ENCODE results near the gene STX12.
A peak's percentile ranks its signal among the peaks of the same experiment; 100 is the strongest.
"Not testable (repeated sequence)": the region's sequence is repeated elsewhere in the genome, so short reads cannot be mapped to it uniquely, and the experiment has no call there.

STX12 gene

GRCh38 chr1:27831568-27832410 is 58.8 kb downstream of the STX12 start:
- no peak for DNase-seq

GRCh38 chr1:27832762-27833161 is 59.7 kb downstream of the STX12 start:
- DNase-seq, result peak; percentile 35

DNA sequence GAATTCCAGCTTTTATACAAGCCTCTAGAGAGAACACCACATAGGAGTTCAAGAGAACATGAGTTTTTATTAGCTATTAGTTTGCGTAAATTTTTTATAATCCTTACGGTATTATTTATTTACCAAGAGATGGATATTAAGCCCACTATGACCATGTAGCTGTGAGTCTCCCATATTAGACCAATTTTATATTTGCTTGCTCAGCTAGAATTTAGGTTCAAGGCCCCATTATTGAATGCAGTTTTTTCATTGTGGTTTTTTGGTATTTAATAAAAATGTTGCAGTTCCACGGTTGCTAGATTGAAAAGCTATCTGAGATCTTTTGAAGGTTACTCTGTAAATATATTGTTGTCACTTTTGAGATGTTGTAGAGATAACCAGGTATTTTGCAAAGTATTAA is 60.5 kb downstream of the STX12 start:
- DNase-seq, result no peak

DNA sequence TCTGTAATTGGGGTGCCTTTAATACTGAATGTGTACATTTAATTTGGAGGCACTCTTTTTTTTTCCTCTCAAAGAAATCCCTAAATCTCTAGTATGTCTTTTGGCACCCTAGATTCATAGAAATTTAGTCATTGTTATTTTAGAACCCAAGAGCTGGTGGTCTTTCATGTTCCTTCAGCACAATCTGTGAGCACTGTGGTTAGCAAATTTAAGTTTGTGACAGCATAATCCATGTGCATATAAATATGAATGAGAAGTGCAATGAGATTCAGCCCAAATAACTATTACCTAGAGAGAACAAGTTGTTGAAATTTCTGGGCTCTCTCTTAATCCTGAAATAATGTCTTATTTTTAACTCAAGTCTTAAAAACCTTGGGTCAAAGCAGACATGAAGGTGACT is 62.0 kb downstream of the STX12 start:
- DNase-seq, result no peak

- DNase-seq, result no peak
Measured at GRCh38 chr1:27835501-27835900, 62.5 kb downstream of the STX12 start.

DNA sequence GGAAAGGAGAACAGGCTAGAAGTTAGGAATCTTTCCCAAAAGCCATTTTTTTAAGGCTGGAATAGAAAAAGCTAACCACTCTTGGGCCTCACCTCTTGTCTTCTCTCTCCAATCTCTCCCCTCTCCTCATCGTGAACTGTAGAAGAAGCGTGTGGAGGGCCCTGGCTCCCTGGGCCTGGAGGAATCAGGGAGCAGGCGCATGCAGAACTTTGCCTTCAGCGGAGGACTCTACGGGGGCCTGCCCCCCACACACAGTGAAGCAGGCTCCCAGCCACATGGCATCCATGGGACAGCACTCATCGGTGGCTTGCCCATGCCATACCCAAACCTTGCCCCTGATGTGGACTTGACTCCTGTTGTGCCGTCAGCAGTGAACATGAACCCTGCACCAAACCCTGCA is 76.9 kb downstream of the STX12 start:
- no peak for DNase-seq

DNA sequence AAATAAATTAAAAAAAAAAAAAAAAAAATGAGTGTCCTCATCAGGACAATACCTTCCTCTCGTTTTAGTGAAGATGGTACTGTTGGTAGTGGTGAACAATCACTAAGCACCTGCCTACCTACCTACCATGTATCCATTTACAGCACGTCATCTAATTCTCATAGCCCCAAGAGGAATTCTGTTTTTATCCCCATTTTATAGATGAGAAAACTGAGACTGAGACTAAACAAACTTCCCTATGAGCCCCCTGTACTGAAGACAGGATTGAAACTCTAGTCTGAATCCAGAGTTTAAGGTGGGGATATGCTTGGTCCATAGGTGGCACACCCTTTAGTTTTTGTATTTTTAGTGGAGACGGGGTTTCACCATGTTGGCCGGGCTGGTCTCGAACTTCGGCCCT is 82.1 kb downstream of the STX12 start:
- DNase-seq, result no peak

DNA sequence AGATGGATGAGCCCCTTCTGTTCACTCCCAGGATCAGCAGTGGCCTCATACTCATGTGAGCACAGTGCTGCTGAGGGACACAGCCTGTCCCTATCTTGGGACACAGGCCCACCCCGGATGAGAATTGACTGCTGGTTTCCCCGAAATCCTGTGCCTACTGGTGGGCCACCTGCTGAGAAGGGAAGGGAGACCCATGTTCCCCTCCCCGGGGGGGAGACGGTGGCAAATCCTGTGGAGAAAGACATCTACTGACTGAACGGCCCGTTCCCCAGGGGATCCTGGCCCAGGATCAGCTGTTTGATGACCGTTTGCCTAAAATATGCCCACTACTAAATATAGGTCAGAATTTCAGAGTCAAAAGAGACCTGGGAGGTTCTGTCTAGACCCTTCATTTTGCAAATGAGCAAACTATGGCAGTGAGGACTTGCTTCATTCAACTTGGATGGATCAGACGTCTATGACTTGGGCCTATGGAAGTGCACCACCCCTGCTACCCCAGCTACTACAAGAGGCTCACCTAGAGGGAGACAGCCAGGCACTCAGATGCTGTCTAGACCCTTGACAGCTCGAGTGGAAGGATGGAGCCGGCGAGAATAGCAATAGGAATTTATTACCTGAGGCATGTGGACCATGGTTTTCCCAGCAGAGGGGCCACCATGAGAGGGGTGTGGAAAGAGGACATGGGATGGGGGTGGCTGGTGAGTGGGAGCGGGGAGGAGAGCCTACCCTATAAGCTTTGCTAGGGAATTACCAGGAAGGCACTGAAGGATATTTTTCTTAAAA is 83.7 kb downstream of the STX12 start:
- DNase-seq, result no peak

- DNase-seq, result not testable (repeated sequence)
Measured at GRCh38 chr1:27857552-27857951, 84.5 kb downstream of the STX12 start.

DNA sequence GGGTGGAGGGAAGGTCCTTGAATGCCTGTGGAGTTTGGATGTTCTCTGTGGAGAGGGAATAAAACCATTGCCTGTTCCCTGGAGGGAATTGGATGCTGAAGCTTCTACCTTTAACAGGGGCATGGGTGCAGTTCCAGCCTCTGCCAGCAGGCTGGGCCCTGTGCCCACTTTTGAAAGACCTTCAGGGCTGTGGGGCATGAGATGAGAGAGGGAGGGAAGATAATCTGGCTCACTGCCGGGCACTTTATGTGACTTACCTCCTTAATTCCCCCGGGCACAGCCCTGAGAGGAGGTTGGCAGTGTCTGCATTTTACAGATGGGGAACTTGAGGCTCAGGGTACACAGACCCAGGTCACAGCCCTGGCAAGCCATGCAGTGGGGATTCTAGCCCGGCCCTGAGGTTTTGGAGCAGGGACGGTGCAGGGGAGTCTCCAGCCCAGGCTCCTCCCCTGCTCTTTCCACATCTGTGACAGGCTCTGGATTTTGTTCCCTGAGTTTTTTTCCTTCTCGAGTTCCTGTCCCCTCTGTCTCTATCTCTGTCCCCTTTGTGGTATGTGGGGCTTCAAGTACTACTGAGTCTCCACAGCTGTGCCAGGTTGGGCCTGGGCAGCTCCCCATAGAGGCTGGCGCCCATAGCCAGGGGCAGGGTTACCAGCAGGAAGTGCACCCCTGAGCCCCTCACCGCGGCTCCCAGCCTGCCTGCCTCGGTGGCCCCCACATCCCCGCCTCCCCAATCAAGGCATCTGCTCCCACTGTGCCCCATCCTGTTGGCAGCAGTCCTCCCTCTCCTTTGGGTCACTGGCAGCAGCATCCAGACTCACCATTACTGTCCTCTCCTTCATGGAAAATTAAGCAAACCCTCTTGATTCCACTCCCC is 85.3 kb downstream of the STX12 start:
- DNase-seq, result peak; percentile 72

GRCh38 chr1:27858949-27859576 is 86.0 kb downstream of the STX12 start:
- DNase-seq, result no peak

DNA sequence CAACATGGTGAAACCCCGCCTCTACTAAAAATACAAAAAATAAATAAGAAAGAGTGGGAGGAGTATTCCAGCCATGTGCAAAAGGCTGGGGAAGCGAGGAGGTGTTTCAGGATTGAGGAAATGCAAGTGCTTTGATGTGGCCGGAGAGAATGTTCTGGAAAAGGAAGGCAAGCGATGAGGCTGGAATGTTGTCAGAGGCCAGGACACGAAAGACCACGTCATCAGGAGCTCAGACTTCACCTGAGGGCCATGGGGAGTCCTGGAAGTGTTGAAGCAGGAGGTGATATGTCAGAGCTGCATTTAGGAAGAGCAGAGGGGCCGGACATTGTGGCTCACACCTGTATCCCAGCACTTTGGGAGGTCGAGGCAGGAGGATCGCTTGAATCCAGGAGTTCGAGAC is 88.4 kb downstream of the STX12 start:
- no peak for DNase-seq

- DNase-seq, result no peak
Measured at GRCh38 chr1:27862004-27862403, 89.0 kb downstream of the STX12 start.

DNA sequence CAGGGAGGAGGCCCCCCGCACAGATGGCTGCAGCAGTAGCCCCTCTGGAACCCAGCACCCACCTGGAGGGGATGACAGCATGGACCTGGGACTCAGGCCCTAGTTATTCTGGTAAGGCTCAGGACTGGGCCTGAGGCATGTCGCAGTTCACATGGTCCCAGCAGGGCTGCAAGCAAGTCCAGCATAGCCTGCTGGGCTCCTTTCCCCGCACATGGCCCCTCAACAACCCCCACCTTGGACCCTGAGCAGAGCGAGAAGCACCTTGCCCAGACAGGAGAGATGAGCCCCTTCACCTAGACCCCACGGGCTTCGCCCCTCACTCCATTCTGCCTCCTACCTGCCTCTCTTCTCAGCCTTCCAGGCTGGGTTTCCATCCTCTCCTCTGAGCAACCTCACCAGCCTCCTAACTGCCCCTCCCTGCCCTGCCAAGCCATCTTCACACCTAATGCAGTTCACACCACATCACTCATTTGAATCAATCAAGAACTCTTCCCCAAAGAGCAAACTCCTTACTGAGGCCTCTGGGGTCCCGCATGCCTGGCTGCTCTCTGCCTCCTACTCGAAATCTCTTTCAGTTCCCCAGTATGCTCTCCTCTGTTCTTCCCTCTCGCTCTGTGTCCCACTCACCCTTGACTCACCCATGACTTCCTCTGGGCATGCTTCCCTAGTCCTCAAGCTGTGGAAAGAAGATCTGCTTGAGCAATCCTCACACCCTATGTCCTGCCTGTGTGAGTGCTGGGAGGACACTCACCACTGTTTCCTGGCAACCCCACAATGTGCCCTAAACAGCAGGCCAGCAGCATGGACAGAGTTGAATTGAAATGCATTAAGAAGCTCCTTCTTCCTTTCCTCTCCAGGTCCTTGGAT is 89.9 kb downstream of the STX12 start:
- peak; percentile 92 for DNase-seq

DNA sequence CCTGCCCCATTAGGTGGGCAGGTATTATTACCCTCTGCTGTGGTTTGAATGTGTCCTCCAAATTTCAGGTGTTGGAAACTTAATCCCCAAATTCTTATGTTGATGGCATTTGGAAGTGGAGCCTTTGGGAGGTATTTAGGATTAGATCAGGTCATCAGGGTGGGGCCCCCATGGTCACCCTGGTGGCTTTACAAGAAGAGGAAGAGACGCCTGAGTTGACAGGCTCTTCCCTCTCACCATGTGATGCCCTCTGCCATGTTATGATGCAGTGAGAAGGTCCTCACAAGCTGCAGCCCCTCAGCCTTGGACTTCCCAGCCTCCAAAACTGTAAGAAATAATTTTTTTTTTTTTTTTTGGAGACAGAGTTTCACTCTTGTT is 90.5 kb downstream of the STX12 start:
- DNase-seq, result no peak

GRCh38 chr1:27864264-27864895 is 91.4 kb downstream of the STX12 start:
- no peak for DNase-seq

DNA sequence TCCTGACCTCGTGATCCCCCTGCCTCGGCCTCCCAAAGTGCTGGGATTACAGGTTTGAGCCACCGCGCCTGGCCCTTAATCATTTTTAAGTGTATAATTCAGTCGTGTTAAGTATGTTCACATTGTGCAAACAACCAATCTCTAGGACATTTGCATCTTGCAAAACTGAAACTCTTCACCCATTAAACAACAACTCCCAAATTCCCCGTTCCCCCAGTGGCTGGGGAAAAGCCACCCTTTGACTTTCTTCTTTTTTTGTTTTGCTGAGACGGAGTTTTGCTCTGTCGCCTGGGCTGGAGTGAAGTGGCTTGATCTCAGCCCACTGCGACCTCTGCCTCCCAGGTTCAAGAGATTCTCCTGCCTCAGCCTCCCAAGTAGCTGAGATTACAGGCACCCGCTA is 92.8 kb downstream of the STX12 start:
- DNase-seq, result no peak

GRCh38 chr1:27868556-27868931 is 95.5 kb downstream of the STX12 start:
- DNase-seq, result no peak

DNA sequence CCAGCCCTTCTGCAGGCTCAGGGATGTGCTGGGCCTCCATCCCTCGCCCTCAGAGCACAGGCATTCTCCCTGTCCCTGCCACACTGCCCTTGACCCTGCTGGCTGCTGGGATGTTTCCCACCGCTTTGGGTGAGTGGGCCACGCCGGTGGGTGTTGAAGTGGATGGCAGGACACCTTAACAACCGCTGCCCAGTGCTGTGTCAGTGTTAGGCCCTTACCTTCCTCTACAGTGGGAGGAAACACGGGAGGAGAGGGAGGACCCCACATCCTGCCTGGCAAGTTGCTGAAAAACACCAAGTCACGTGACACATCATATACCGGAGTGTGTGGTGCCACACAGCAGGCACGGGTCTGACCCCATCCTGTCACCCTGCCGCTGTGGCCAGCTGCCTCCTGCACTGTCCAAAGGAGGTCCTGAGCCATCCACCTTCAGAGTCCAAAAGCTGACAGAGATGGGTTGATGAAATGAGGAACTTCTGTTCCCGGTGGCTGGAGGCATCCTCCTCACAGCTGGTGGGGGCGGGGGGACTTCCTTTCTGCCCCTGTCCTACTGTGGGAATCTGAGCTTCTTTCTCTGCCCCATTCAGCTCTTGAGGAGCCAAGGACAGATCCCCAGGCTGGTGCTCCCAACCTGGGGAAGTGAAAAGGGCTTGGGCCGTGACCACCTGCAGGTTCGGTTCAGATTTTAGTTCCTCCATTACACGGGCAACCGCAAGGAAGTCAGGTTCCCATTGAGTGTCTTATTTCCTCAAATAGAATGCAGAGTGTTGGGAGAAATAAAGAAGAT is 96.1 kb downstream of the STX12 start:
- DNase-seq, result no peak

DNA sequence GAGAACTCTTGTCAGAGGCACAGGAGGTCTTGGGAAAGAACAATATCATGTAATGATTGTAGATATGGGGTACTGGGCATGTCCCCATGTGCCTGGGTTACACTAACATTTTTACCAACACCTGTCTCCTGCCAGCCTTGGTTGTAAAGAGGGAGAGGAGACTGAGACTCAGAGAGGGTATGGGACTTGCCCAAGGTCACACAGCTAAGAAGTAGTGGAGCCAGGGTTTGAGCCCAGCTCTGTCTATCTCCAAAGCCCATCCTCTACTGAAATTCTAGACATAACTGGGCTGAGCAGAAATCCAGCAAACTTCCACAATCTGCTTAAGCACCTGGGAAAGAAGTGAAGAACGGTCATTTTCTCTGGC is 96.7 kb downstream of the STX12 start:
- no peak for DNase-seq

DNA sequence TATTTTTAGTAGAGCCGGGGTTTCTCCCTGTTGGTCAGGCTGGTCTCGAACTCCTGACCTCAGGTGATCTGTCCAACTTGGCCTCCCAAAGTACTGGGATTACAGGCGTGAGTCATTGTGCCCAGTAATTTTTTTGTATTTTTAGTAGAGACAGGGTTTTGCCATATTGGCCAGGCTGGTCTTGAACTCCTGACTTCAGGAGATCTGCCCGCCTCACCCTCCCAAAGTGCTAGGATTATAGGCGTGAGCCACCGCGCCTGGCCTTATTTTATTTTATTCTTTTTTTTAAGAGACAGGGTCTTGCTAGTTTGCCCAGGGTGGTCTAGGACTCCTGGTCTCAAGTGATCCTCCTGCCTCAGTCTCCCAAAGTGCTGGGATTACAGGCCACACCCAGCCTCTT is 98.1 kb downstream of the STX12 start:
- not testable (repeated sequence) for DNase-seq

Data from NCI-H226 (cell line).